ENCODE measurements around the gene TXLNG. TPM values are rescaled to one million over a fixed set of nuclear protein-coding genes. Genes with fewer than 3 reads are reported as not detected.
"Not testable (repeated sequence)": the region's sequence is repeated elsewhere in the genome, so short reads cannot be mapped to it uniquely, and the experiment has no call there.

TXLNG gene
- total RNA-seq, 1 donor: 13.9 TPM

DNA sequence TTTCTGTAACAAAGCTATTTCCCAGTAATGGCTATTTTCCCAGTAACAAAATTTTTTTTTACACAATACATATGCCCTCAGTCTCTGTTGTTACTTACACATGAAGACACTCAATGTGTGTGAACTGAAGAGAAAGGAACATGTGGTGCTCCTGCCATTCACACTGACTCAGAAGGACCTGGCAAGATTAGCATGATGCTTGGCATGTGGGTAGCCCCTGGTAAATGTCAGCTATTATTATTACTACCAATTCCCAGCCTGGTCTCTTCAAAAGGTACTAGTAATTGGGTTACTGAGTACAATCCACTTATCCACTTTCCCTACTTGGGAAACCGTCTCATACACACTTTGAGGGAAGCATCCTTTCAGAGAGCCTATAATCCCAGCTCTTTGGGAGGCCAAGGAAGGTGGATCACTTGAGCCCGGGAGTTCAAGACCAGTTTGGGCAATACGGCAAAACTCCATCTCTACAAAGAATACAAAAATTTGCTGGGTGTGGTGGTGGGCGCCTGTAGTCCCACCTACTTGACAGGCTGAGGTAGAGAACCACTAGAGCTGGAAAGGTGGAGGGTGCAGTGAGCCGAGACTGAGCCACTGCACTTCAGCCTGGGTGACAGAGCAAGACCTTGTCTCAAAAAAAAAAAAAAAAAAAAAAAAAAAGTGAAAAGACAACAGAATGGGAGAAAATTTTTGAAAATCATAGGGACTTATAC is 69.3 kb downstream of the TXLNG start:
- H3K4me3 ChIP-seq (ENCODE audit: low read depth, low read length): no peak overlapping the region
- no peak for DNase-seq (ENCODE audit: low read depth)
- no peak for TF ChIP-seq CTCF (IDR thresholded peaks at IDR 0.05; ENCODE audit: insufficient read depth, low read length)

GRCh38 chrX:16856076-16856404 is 69.8 kb downstream of the TXLNG start:
- not testable (repeated sequence) for DNase-seq (ENCODE audit: low read depth); H3K4me3 ChIP-seq (ENCODE audit: low read depth, low read length)

DNA sequence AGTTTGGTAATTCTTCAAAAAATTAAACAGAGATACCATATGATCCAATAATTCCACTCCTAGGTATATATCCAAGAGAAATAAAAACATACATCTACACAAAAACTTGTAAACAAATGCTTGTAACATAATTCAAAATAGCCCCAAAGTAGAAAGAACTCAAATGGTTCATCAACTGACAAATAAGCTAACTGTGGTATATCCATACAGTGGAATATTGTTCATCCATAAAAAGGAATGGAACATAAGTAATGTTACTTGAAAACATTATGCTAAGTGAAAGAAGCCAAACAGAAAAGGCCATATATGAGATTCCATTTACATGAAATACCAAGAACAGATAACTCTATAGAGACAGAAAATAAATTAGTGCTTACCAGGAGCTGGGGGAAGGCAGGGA is 70.5 kb downstream of the TXLNG start:
- H3K4me3 ChIP-seq (ENCODE audit: low read depth, low read length): no peak overlapping the region
- TF ChIP-seq CTCF (IDR thresholded peaks at IDR 0.05; ENCODE audit: insufficient read depth, low read length): no peak
- DNase-seq (ENCODE audit: low read depth): no peak

- no peak for TF ChIP-seq CTCF (IDR thresholded peaks at IDR 0.05; ENCODE audit: insufficient read depth, low read length)
- no peak overlapping the region for H3K4me3 ChIP-seq (ENCODE audit: low read depth, low read length)
- no peak for DNase-seq (ENCODE audit: low read depth)
Observed at GRCh38 chrX:16862829-16863228, 76.6 kb downstream of the TXLNG start.

- no peak for DNase-seq (ENCODE audit: low read depth)
- no peak for TF ChIP-seq CTCF (IDR thresholded peaks at IDR 0.05; ENCODE audit: insufficient read depth, low read length)
- peak overlapping the region; percentile 87 for H3K4me3 ChIP-seq (ENCODE audit: low read depth, low read length)
Observed at GRCh38 chrX:16867947-16868346, 81.7 kb downstream of the TXLNG start.

DNA sequence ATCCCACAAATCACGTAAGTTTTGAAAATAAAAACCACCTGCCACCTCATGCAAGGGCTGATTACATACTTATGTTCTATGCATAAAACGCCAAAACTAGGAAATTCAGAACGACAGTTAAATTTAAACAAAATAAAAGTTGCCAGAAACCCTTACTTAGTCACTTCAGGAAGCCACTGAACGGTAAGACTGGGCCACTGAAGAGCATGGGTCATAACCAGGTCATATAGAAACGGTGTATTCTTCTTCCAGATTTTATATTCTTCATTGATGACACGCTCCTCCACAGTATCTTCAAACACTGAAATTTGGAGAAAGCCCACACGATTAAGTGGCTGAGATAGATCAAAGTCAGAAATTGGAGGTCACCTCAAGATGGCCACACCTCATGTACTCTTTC is 82.7 kb downstream of the TXLNG start:
- H3K4me3 ChIP-seq (ENCODE audit: low read depth, low read length): peak overlapping the region; percentile 87
- DNase-seq (ENCODE audit: low read depth): no peak
- TF ChIP-seq CTCF (IDR thresholded peaks at IDR 0.05; ENCODE audit: insufficient read depth, low read length): no peak

GRCh38 chrX:16869393-16870094 is 83.3 kb downstream of the TXLNG start:
- no peak for TF ChIP-seq CTCF (IDR thresholded peaks at IDR 0.05; ENCODE audit: insufficient read depth, low read length)
- DNase-seq (ENCODE audit: low read depth): no peak
- H3K4me3 ChIP-seq (ENCODE audit: low read depth, low read length): peak overlapping the region; percentile 87

All from fibroblast of the aortic adventitia (primary cell).